ENCODE results near the gene MAS1. TPM values are rescaled to one million over a fixed set of nuclear protein-coding genes. Genes with fewer than 3 reads are reported as not detected.

The MAS1 gene
- total and polyA plus RNA-seq, 2 of the 13 experiments (the other 11 are each of a cell fraction or from before 2014, with no cell fraction given): not detected

DNA sequence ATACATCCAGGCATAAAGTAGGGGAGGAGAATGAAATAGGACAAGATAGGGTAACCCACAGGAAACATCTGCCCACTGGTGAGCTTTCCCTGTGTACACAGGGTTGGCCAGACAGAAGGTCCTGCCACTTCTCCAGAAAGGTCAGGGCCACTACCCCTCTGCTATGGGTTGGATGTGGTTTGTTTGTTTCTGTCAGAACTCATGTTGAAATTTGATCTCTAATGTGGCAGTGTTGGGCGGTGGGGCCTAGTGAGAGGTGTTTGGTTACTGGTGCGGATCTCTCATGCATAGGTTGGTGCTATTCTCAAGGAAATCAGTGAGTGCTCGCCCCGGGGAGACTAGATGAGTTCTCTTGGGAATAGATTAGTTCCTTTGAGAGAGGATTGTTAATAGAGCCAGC is 15.6 kb upstream of the MAS1 start:
- intact Hi-C loops (cut with micrococcal nuclease; ENCODE audit: unreplicated experiment): no loop called here
- no TSS peak for BruUV-seq (replicated peaks)
- TF ChIP-seq RAD21 (CRISPR knock-in tag; IDR thresholded peaks at IDR 0.05) (no peak), RBM39 (IDR thresholded peaks at IDR 0.05; ENCODE audit: low read depth, low read length, poor library complexity, severe bottlenecking) (no peak), ETV6 (CRISPR knock-in tag; conservative IDR thresholded peaks at IDR 0.05) (no peak), KLF15 (CRISPR knock-in tag; IDR thresholded peaks at IDR 0.05; ENCODE audit: borderline replicate concordance) (no peak), RFX1 (IDR thresholded peaks at IDR 0.05) (no peak), CBX1 (IDR thresholded peaks at IDR 0.05; ENCODE audit: low read depth) (no peak), MYC (CRISPR knock-in tag; IDR thresholded peaks at IDR 0.05; ENCODE audit: borderline replicate concordance) (no peak), ZNF891 (CRISPR knock-in tag; IDR thresholded peaks at IDR 0.05) (no peak), ZNF326 (CRISPR knock-in tag; IDR thresholded peaks at IDR 0.05; ENCODE audit: borderline replicate concordance) (no peak), CEBPG (CRISPR knock-in tag; IDR thresholded peaks at IDR 0.05) (peak; percentile 38; the same call in 1 of the 2 replicates)
- TF ChIP-seq, protein P1, sequence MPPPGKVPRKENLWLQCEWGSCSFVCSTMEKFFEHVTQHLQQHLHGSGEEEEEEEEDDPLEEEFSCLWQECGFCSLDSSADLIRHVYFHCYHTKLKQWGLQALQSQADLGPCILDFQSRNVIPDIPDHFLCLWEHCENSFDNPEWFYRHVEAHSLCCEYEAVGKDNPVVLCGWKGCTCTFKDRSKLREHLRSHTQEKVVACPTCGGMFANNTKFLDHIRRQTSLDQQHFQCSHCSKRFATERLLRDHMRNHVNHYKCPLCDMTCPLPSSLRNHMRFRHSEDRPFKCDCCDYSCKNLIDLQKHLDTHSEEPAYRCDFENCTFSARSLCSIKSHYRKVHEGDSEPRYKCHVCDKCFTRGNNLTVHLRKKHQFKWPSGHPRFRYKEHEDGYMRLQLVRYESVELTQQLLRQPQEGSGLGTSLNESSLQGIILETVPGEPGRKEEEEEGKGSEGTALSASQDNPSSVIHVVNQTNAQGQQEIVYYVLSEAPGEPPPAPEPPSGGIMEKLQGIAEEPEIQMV (CRISPR knock-in tag; IDR thresholded peaks at IDR 0.05; ENCODE audit: low read depth): 0 out of 2 replicates have a peak, but pooled peaks have one; percentile 15
- TF ChIP-seq, protein P2, sequence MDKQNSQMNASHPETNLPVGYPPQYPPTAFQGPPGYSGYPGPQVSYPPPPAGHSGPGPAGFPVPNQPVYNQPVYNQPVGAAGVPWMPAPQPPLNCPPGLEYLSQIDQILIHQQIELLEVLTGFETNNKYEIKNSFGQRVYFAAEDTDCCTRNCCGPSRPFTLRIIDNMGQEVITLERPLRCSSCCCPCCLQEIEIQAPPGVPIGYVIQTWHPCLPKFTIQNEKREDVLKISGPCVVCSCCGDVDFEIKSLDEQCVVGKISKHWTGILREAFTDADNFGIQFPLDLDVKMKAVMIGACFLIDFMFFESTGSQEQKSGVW (CRISPR knock-in tag; IDR thresholded peaks at IDR 0.05; ENCODE audit: borderline replicate concordance): no peak
- TF ChIP-seq, protein P3, sequence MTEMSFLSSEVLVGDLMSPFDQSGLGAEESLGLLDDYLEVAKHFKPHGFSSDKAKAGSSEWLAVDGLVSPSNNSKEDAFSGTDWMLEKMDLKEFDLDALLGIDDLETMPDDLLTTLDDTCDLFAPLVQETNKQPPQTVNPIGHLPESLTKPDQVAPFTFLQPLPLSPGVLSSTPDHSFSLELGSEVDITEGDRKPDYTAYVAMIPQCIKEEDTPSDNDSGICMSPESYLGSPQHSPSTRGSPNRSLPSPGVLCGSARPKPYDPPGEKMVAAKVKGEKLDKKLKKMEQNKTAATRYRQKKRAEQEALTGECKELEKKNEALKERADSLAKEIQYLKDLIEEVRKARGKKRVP (CRISPR knock-in tag; IDR thresholded peaks at IDR 0.05): peak in 1 of 2 experiments; percentile 31; a peak in 1 of 4 replicates
- TF ChIP-seq, protein P4, sequence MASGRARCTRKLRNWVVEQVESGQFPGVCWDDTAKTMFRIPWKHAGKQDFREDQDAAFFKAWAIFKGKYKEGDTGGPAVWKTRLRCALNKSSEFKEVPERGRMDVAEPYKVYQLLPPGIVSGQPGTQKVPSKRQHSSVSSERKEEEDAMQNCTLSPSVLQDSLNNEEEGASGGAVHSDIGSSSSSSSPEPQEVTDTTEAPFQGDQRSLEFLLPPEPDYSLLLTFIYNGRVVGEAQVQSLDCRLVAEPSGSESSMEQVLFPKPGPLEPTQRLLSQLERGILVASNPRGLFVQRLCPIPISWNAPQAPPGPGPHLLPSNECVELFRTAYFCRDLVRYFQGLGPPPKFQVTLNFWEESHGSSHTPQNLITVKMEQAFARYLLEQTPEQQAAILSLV (CRISPR knock-in tag; IDR thresholded peaks at IDR 0.05; ENCODE audit: borderline replicate concordance): no peak
- TF ChIP-seq, protein P5, sequence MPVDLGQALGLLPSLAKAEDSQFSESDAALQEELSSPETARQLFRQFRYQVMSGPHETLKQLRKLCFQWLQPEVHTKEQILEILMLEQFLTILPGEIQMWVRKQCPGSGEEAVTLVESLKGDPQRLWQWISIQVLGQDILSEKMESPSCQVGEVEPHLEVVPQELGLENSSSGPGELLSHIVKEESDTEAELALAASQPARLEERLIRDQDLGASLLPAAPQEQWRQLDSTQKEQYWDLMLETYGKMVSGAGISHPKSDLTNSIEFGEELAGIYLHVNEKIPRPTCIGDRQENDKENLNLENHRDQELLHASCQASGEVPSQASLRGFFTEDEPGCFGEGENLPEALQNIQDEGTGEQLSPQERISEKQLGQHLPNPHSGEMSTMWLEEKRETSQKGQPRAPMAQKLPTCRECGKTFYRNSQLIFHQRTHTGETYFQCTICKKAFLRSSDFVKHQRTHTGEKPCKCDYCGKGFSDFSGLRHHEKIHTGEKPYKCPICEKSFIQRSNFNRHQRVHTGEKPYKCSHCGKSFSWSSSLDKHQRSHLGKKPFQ (CRISPR knock-in tag; IDR thresholded peaks at IDR 0.05; ENCODE audit: insufficient replicate concordance): no peak

More for the DNA sequence above, 15.6 kb upstream of the MAS1 start:
- Histone ChIP-seq H3K9me3 (ENCODE audit: low read length) (no peaks in the 10 kb centered on the region), H3K4me3 (replicated peaks in 1 of 3; ENCODE audit: insufficient read depth in 1 of 3, low read depth in 2 of 3, low read length in 3 of 3) (no peak overlapping the region), H3K4me1 (ENCODE audit: insufficient read depth, low read length) (peaks cover 21% of the 10 kb centered on the region), H3K4me2 (ENCODE audit: low read depth, low read length) (peak overlapping the region; percentile 48), H2AFZ (ENCODE audit: low read length) (no peak overlapping the region), H4K20me1 (ENCODE audit: insufficient read depth, low read length) (no peaks in the 10 kb centered on the region), H3K36me3 (replicated peaks in 1 of 2; ENCODE audit: control insufficient read depth in 1 of 2, insufficient read depth in 2 of 2, low read length in 2 of 2) (no peaks in the 10 kb centered on the region), H3K79me2 (ENCODE audit: insufficient read depth, low read length) (no peaks in the 10 kb centered on the region), H3K9ac (ENCODE audit: insufficient read depth, low read depth, low read length) (no peak overlapping the region), H3K27me3 (ENCODE audit: control insufficient read depth in 1 of 2, insufficient read depth in 2 of 2, low read length in 2 of 2) (peaks cover 0 to 16% of the 10 kb centered on the region in 2 experiments; a peak in 2 of 5 replicates), H3K27ac (ENCODE audit: extremely low read length, insufficient read depth, low read length) (no peak overlapping the region)
- DNase-seq (ENCODE audit: low spot score) (peak; percentile 75), ATAC-seq (peak; percentile 97), FAIRE-seq (peak; percentile 75)
- in situ Hi-C loops (cut with HindIII; ENCODE audit: extremely low pct_ligation_motif_present, low pct_unique_long_range_greater_than_20kb): no loop called here
- WGBS (ENCODE audit: low lambda C conversion rate): 3% methylated on average over 4 of the region's 4 CpGs
- ChIA-PET POLR2A (interaction anchor here (0.9 kb wide), 1 partner anchor 86 kb away, joined by 3 read pairs; the partner anchor contains the start of gene TCP1), CTCF (ENCODE audit: low intra/inter-chr PET ratio, low total read pairs) (no interaction called here)

Measured in HepG2 (cell line).